Measurements from ENCODE around the gene TACC2. TPM values are rescaled to one million over a fixed set of nuclear protein-coding genes. Genes with fewer than 3 reads are reported as not detected.

The TACC2 gene
- total RNA-seq, 1 donor from 2014 or later: 76.4 TPM

DNA sequence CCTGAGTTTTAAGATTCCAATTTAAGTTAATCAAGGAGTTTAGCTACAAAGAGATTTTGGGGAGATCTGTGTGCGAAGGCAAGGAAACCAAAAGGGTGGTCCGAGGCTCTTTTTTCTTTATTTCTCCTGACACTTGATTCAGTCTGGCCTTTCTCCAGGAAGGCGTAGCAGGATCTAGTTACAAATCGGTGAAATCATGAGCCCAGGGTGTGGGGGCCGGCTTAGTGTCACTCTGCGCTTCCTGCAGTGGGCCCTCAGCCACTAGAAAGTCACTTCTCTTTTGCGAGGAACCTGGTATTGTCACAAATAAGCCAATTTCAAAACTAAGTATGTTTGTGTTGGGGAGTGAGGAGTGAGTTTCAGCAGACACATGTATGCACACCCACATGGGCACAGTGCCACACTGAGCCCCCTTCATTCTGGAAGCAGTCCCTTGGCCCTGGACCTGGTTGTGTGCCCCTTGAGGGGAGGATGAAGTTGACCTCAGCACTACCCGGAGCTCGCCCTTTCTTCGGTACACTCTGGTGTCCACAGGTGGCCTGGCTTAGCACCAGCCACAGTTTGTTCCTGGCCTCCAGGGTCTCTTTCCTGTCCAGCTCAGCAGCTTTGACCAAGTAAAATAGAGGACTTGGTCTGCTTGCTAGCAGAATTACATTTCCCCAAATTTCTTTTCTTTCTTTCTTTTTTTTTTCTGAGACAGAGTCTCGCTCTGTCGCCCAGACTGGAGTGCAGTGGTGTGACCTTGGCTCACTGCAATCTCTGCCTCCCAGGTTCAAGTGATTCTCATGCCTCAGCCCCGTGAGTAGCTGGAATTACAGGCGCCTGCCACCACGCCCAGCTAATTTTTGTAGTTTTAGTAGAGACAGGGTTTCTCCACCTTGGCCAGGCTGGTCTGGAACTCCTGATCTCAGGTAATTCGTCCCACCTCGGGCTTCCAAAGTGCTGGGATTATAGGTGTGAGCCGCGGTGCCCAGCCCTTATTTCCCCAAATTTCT lies 198.2 kb downstream of the TACC2 start:
- H3K4me1 ChIP-seq: peaks cover 19% of the 10 kb centered on the region

GRCh38 chr10:122188706-122189105 lies 199.7 kb downstream of the TACC2 start:
- peaks cover 3% of the 10 kb centered on the region for H3K4me1 ChIP-seq
- H3K27me3 ChIP-seq: no peaks in the 10 kb centered on the region
- no peaks in the 10 kb centered on the region for H3K36me3 ChIP-seq
- H3K9me3 ChIP-seq: no peaks in the 10 kb centered on the region
- H3K27ac ChIP-seq: no peak overlapping the region
- TF ChIP-seq CTCF (IDR thresholded peaks at IDR 0.05) (no peak), POLR2AphosphoS5 (IDR thresholded peaks at IDR 0.05; ENCODE audit: insufficient read depth in 1 of 2, low read depth in 1 of 2) (no peak), POLR2A (IDR thresholded peaks at IDR 0.05) (no peak)
- intact Hi-C loops (cut with DNase I): no loop called here
- no peak overlapping the region for H3K4me3 ChIP-seq
- no peak for DNase-seq (ENCODE audit: extremely low spot score in 2 of 2)

More for the DNA sequence above, 198.2 kb downstream of the TACC2 start:
- H3K36me3 ChIP-seq: no peaks in the 10 kb centered on the region
- DNase-seq (ENCODE audit: extremely low spot score in 2 of 2): no peak
- H3K9me3 ChIP-seq: no peaks in the 10 kb centered on the region
- no peak for TF ChIP-seq CTCF (IDR thresholded peaks at IDR 0.05)
- no peak for TF ChIP-seq POLR2AphosphoS5 (IDR thresholded peaks at IDR 0.05; ENCODE audit: insufficient read depth in 1 of 2, low read depth in 1 of 2)
- no peak for TF ChIP-seq POLR2A (IDR thresholded peaks at IDR 0.05)
- H3K27me3 ChIP-seq: no peaks in the 10 kb centered on the region
- H3K27ac ChIP-seq: no peak overlapping the region
- H3K4me3 ChIP-seq: no peak overlapping the region
- intact Hi-C loops (cut with DNase I): no loop called here

- intact Hi-C loops (cut with DNase I): no loop called here
- TF ChIP-seq POLR2AphosphoS5 (IDR thresholded peaks at IDR 0.05; ENCODE audit: insufficient read depth in 1 of 2, low read depth in 1 of 2) (no peak), CTCF (IDR thresholded peaks at IDR 0.05) (no peak), POLR2A (IDR thresholded peaks at IDR 0.05) (no peak)
- Histone ChIP-seq H3K36me3 (no peaks in the 10 kb centered on the region), H3K4me3 (no peak overlapping the region), H3K27me3 (no peaks in the 10 kb centered on the region), H3K9me3 (no peaks in the 10 kb centered on the region), H3K4me1 (no peaks in the 10 kb centered on the region), H3K27ac (no peak overlapping the region)
- DNase-seq (ENCODE audit: extremely low spot score in 2 of 2): no peak
Measured at GRCh38 chr10:122189185-122189584, 200.2 kb downstream of the TACC2 start.

DNA sequence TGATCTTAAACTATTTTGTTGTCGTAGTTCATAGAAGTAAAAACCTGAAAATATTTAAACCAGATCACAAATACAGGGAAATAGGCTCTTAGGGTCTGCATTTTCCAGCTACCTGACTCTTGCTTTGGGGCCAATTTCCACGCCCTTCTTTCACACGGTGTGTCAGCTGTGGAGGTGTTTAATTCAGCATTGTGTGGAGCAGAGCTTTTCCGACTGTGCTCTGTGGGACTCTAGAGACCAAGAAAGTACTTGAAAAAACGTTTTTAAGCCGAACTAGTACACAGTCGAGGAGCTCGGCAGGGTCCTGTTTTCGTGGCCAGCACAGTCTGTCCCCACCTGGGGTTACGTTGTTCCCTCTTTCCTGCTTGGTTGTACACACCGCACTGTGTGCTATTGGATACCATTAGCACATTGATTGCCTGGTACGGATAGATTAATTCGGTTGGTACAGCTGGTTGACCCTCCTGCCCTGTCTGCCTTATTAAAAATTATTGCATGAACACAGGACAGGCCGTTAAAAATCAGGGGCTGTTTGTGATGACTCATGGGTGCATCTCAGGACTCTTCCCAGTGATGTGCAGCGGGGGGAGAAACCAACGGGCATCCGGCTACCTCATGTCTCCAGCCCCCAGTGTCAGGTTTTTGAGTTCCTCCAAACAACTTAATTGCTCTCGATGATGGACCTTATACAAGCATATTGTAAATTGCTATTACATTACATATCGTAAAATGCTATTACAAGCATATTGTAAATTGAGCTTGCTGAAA lies 201.4 kb downstream of the TACC2 start:
- no peak for DNase-seq (ENCODE audit: extremely low spot score in 2 of 2)
- H3K4me3 ChIP-seq: no peak overlapping the region
- H3K27ac ChIP-seq: no peak overlapping the region
- intact Hi-C loops (cut with DNase I): no loop called here
- H3K9me3 ChIP-seq: no peaks in the 10 kb centered on the region
- H3K4me1 ChIP-seq: no peaks in the 10 kb centered on the region
- H3K36me3 ChIP-seq: no peaks in the 10 kb centered on the region
- no peaks in the 10 kb centered on the region for H3K27me3 ChIP-seq
- TF ChIP-seq CTCF (IDR thresholded peaks at IDR 0.05) (no peak), POLR2A (IDR thresholded peaks at IDR 0.05) (no peak), POLR2AphosphoS5 (IDR thresholded peaks at IDR 0.05; ENCODE audit: insufficient read depth in 1 of 2, low read depth in 1 of 2) (no peak)

Measured in vagina (tissue), 2 donors.